ENCODE results near the gene AUTS2.
A peak's percentile ranks its signal among the peaks of the same experiment; 100 is the strongest.
"Not testable (repeated sequence)": the region's sequence is repeated elsewhere in the genome, so short reads cannot be mapped to it uniquely, and the experiment has no call there.

The AUTS2 gene

GRCh38 chr7:70233776-70234175 is 635.5 kb downstream of the AUTS2 start:
- no peak for DNase-seq

- no peak for DNase-seq
These were observed 639.0 kb downstream of the AUTS2 start for GRCh38 chr7:70237256-70237655.

- peak; percentile 20 for DNase-seq
These were observed 639.7 kb downstream of the AUTS2 start for GRCh38 chr7:70237831-70238575.

GRCh38 chr7:70239918-70240317 is 641.6 kb downstream of the AUTS2 start:
- DNase-seq = no peak

- no peak for DNase-seq
These were observed 642.6 kb downstream of the AUTS2 start for GRCh38 chr7:70240873-70241272.

- DNase-seq = no peak
These were observed 643.4 kb downstream of the AUTS2 start for GRCh38 chr7:70241536-70242175.

- DNase-seq = no peak
These were observed 644.6 kb downstream of the AUTS2 start for GRCh38 chr7:70242826-70243225.

- no peak for DNase-seq
These were observed 645.2 kb downstream of the AUTS2 start for GRCh38 chr7:70243443-70243842.

GRCh38 chr7:70257921-70258320 is 659.6 kb downstream of the AUTS2 start:
- DNase-seq = no peak

- DNase-seq = no peak
These were observed 661.2 kb downstream of the AUTS2 start for GRCh38 chr7:70259502-70259901.

- no peak for DNase-seq
These were observed 665.4 kb downstream of the AUTS2 start for GRCh38 chr7:70263471-70264255.

GRCh38 chr7:70266186-70266585 is 667.9 kb downstream of the AUTS2 start:
- DNase-seq = no peak

GRCh38 chr7:70267381-70268120 is 669.3 kb downstream of the AUTS2 start:
- no peak for DNase-seq

GRCh38 chr7:70268179-70268578 is 669.9 kb downstream of the AUTS2 start:
- no peak for DNase-seq

- no peak for DNase-seq
These were observed 671.9 kb downstream of the AUTS2 start for GRCh38 chr7:70270149-70270548.

- no peak for DNase-seq
These were observed 673.4 kb downstream of the AUTS2 start for GRCh38 chr7:70271617-70272081.

- DNase-seq = not testable (repeated sequence)
These were observed 677.3 kb downstream of the AUTS2 start for GRCh38 chr7:70275570-70275969.

GRCh38 chr7:70285187-70285586 is 686.9 kb downstream of the AUTS2 start:
- no peak for DNase-seq

- DNase-seq = no peak
These were observed 687.6 kb downstream of the AUTS2 start for GRCh38 chr7:70285854-70286253.

GRCh38 chr7:70288781-70289456 is 690.6 kb downstream of the AUTS2 start:
- no peak for DNase-seq

- no peak for DNase-seq
These were observed 694.4 kb downstream of the AUTS2 start for GRCh38 chr7:70292716-70293115.

GRCh38 chr7:70294211-70294911 is 696.1 kb downstream of the AUTS2 start:
- DNase-seq = no peak

All from CD4-positive, alpha-beta T cell treated with Interleukin-15 for 1 hour (primary cell).